Retinal pigment epithelial cell (primary cell): ENCODE results near the gene CDK1.

ENCODE experiments used
- DNase-seq: peaks from one replicate; pipeline ENCODE4 v3.0.0-alpha.2; 2010; ENCODE audit warnings: low read depth
- H3K4me3 ChIP-seq: 2 replicates; pipeline ENCODE4 v1.5.1; 2011; ENCODE audit warnings: mild to moderate bottlenecking, low read length, control low read depth, moderate library complexity
- CTCF ChIP-seq: conservative IDR thresholded peaks from 2 replicates; pipeline ENCODE4 v1.5.1; 2011; ENCODE audit warnings: low read depth, low read length, control low read depth, inconsistent platforms

The CDK1 gene

GRCh38 chr10:60809157-60809556 lies 30.9 kb downstream of the CDK1 start:
- no peak for TF ChIP-seq CTCF
- no peak overlapping the region for H3K4me3 ChIP-seq
- DNase-seq, result no peak

GRCh38 chr10:60810437-60811182 lies 32.3 kb downstream of the CDK1 start:
- DNase-seq, result peak; percentile 77
- no peak overlapping the region for H3K4me3 ChIP-seq
- TF ChIP-seq CTCF, result no peak

GRCh38 chr10:60816628-60817397 lies 38.5 kb downstream of the CDK1 start:
- peak; percentile 74 for DNase-seq
- TF ChIP-seq CTCF, result peak; percentile 77

GRCh38 chr10:60817398-60817805 lies 39.1 kb downstream of the CDK1 start:
- DNase-seq, result no peak
- no peak overlapping the region for H3K4me3 ChIP-seq
- no peak for TF ChIP-seq CTCF

More at GRCh38 chr10:60816628-60817397, 38.5 kb downstream of the CDK1 start:
- no peak overlapping the region for H3K4me3 ChIP-seq

- no peak overlapping the region for H3K4me3 ChIP-seq
- DNase-seq, result peak; percentile 87
- no peak for TF ChIP-seq CTCF
Observed at GRCh38 chr10:60818134-60818770, 40.0 kb downstream of the CDK1 start.

GRCh38 chr10:60819271-60819670 lies 41.0 kb downstream of the CDK1 start:
- no peak overlapping the region for H3K4me3 ChIP-seq
- no peak for DNase-seq
- TF ChIP-seq CTCF, result no peak
